Measurements from ENCODE around the gene ANKFN1.

ANKFN1 gene

GRCh38 chr17:56358651-56359050 lies 205.4 kb downstream of the ANKFN1 start:
- no peak for TF ChIP-seq CTCF (IDR thresholded peaks at IDR 0.05; ENCODE audit: control insufficient read depth, insufficient read depth, low read depth, low read length, missing control alignments)
- H3K4me3 ChIP-seq (ENCODE audit: control insufficient read depth, low read depth, low read length): no peak overlapping the region

GRCh38 chr17:56359518-56359917 lies 206.2 kb downstream of the ANKFN1 start:
- TF ChIP-seq CTCF (IDR thresholded peaks at IDR 0.05; ENCODE audit: control insufficient read depth, insufficient read depth, low read depth, low read length, missing control alignments): no peak
- no peak overlapping the region for H3K4me3 ChIP-seq (ENCODE audit: control insufficient read depth, low read depth, low read length)
- no peak for DNase-seq (ENCODE audit: low read depth)

More at GRCh38 chr17:56358651-56359050, 205.4 kb downstream of the ANKFN1 start:
- DNase-seq (ENCODE audit: low read depth): no peak

GRCh38 chr17:56367366-56367765 lies 214.1 kb downstream of the ANKFN1 start:
- no peak for TF ChIP-seq CTCF (IDR thresholded peaks at IDR 0.05; ENCODE audit: control insufficient read depth, insufficient read depth, low read depth, low read length, missing control alignments)
- no peak overlapping the region for H3K4me3 ChIP-seq (ENCODE audit: control insufficient read depth, low read depth, low read length)
- DNase-seq (ENCODE audit: low read depth): no peak

GRCh38 chr17:56373981-56374833 lies 220.9 kb downstream of the ANKFN1 start:
- no peak overlapping the region for H3K4me3 ChIP-seq (ENCODE audit: control insufficient read depth, low read depth, low read length)
- DNase-seq (ENCODE audit: low read depth): no peak
- TF ChIP-seq CTCF (IDR thresholded peaks at IDR 0.05; ENCODE audit: control insufficient read depth, insufficient read depth, low read depth, low read length, missing control alignments): no peak

GRCh38 chr17:56389356-56389755 lies 236.1 kb downstream of the ANKFN1 start:
- no peak for DNase-seq (ENCODE audit: low read depth)
- no peak overlapping the region for H3K4me3 ChIP-seq (ENCODE audit: control insufficient read depth, low read depth, low read length)
- no peak for TF ChIP-seq CTCF (IDR thresholded peaks at IDR 0.05; ENCODE audit: control insufficient read depth, insufficient read depth, low read depth, low read length, missing control alignments)

- no peak for DNase-seq (ENCODE audit: low read depth)
- TF ChIP-seq CTCF (IDR thresholded peaks at IDR 0.05; ENCODE audit: control insufficient read depth, insufficient read depth, low read depth, low read length, missing control alignments): no peak
- H3K4me3 ChIP-seq (ENCODE audit: control insufficient read depth, low read depth, low read length): no peak overlapping the region
Measured at GRCh38 chr17:56392321-56392720, 239.0 kb downstream of the ANKFN1 start.
